GM18511 (cell line): ENCODE data around the gene TRIM31.

Experiments used
- ATAC-seq: cut with Tn5 transposase; IDR thresholded peaks from one replicate; pipeline ENCODE4 v1.9.1; 2021; ENCODE audit warnings: mild to moderate bottlenecking, moderate library complexity; ENCODE audit not compliant: unreplicated experiment

The TRIM31 gene

GRCh38 chr6:30087876-30088275, 25.0 kb downstream of the TRIM31 start:
- no peak for ATAC-seq

GRCh38 chr6:30077218-30077617, 35.7 kb downstream of the TRIM31 start:
- ATAC-seq: no peak

DNA sequence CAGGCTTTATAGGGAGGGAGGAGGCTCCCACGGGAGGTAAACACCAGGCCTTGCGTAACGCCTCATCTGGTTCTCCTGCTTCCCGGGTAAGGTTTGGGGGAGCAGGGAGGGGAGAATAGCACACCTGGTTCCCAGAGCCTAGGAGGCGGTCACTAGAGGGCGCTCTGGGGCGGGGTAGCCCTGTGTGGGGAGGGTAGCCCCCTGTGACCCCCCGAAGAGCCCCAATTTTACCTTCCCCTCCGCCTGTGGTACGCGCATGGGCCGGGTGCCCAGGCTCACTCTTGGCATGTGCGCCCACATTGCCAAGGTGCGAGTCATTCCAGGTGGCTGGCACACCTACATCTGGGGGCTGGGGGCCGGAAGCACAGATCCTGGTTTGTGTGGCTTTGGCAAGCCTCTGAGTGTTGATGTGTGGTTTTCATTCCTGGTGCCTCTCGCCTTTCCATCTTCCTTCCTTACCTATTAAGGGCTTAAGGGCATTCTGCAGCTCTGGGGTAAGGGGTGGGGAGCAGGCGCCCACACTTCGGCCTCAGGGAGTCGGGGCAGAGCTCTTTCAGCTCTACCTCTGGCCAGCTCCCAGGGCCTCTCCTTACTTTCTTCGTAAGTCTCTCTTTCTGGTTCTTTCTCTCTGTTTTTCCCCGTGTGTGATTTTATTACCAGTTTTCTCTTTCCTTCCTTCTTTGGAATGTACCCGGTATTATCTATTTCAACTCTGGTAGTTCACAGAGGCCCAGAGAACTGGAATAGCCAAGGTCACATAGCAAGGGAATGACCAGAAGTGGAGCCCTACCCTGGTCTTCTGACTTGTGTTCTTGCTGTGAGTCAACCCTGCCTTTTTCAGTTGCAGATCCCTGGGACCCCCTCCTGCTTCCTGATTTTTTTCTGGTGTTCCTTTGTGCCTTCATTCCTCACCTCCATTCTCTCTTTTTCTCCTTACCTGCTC, 36.8 kb downstream of the TRIM31 start:
- ATAC-seq: no peak

- ATAC-seq: no peak
These were observed 37.6 kb downstream of the TRIM31 start, which contains the start of gene RNF39 for GRCh38 chr6:30075094-30075789. Gene RNF39 (minus strand): TSS chr6:30075769. CDS start chr6:30075585, 184 bp downstream.

- no peak for ATAC-seq
These were observed 38.4 kb downstream of the TRIM31 start for GRCh38 chr6:30074331-30075093.

DNA sequence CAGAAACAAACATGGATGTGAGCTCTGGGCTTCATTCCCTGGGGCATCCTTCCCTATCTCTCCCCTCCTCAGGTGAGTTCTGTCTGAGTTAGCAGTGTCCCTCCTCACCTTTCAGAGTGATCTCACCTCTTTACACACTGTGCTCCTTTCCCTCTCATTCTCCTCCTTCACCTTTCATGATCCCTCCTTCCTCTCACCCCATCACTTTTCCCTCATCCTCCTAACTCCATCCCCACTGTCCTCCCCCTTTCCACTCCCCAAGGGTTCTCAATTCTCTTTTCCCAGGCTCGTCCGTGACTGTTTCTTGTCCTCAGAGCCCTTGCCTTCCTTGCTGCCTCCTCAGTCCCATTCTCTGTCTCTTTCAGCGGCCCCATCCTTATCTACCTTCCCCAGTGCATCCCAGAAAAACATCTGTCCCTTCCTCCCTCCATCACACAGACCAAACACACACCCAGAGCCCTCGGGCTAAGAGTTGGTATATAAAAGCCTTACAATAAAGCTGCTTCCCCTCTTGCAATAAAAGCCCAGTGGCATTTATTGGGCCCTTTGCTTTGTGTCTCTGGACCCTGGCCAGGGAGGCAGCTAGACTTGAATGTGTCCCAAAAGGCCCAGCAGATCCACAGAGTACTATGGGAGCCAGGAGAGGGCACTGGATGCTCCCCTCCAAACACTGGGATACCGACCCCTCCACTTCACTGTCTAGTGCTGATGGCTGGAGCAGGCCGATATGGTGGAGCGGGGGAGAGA, 39.2 kb downstream of the TRIM31 start:
- no peak for ATAC-seq

DNA sequence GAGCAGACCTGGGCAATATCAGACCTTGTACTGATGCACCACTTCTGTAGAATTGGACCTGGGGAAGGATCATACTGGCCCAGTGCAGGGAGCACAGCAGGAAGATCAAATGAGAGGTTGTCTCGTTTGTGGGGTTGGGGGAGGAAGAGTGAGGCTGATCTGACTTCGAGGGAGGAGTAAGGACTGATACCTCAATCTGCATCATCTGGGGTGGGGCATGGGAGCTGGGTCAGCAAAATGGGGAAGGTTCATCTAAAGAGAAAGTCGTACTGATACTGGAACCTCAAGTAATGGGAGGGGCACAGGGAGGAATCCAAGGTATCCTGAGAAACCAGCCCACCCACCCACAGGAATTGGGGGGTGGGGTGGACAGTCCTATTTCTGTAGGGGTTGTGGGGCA, 41.0 kb downstream of the TRIM31 start:
- ATAC-seq: no peak

DNA sequence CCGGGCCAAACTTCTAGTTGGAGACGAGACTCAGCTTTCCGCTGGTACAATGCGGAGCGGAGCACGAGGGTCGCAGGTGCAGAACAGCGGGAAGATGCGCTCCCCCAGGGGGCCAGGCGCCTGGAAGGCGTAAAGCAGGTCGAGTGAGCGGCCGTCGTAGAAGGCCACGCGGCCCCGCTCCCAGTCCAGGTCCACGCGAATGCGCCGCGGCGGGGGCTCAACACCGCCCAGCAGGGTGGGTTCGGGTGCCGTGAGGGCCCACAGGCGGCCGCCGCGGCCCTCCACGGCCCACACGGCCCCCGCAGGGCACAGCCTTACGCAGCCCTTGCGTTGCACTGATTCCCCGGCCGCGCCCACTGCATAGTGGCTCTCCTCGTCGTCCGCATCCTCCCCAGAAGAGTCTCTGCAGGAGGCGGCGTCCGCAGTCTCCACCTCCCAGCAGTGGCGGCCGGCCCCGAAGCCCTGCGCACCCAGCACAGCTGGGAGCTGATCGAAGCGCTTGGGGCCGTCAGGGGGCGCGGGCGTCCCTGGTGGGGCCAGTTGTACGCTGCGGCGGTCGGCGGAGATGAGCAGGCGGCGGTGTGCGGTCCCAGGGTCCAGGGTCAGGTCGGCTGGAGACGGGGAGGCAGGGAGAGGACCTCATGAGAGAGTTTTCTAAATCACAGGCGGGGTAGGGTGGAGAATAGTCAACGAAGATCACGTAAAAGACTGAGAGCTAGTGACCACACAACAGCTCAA, 41.6 kb downstream of the TRIM31 start:
- no peak for ATAC-seq

GRCh38 chr6:30067460-30068139, 45.3 kb downstream of the TRIM31 start:
- no peak for ATAC-seq

GRCh38 chr6:30066577-30067459, 46.1 kb downstream of the TRIM31 start, which contains the start of gene PPP1R11:
Gene PPP1R11 (plus strand): TSS chr6:30067198. CDS start chr6:30067411, 213 bp downstream.
- ATAC-seq: peak; percentile 97

DNA sequence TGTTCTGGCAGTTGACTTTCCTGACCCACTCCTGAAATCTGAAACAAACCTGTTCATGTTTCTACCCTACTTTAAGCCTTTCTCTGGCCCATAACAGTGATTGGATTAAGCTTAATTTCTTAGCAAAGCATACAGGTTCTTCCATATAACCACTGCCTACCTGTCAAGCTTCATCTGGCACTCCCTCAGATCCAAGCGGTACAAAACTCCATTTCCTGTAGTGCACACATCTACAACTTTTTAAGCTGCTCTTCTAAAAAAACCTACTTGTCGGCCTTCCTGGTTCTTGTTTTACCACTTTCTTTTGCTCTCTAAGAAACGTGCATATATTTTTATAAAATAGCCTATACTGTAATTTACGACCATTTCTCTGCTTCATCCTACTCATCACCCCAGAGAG, 46.8 kb downstream of the TRIM31 start:
- no peak for ATAC-seq

DNA sequence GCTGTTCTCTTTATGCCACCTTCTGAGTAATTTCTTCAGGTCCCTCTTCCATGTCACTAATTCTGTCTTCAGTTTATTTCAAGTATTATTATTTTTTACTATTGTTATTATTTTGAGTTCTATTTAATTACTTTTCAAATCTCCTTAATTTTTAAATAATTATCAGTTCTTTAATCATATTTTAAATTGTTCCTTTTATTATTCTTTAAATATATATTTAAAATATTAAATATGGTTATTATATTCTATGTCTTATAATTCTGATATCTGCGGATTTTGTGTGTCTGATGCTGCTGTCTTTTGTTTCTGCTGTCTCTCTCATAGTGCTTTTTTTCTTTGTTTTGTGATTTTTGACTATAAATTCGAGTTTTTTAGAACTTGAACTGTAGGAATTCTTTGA, 49.6 kb downstream of the TRIM31 start:
- no peak for ATAC-seq

DNA sequence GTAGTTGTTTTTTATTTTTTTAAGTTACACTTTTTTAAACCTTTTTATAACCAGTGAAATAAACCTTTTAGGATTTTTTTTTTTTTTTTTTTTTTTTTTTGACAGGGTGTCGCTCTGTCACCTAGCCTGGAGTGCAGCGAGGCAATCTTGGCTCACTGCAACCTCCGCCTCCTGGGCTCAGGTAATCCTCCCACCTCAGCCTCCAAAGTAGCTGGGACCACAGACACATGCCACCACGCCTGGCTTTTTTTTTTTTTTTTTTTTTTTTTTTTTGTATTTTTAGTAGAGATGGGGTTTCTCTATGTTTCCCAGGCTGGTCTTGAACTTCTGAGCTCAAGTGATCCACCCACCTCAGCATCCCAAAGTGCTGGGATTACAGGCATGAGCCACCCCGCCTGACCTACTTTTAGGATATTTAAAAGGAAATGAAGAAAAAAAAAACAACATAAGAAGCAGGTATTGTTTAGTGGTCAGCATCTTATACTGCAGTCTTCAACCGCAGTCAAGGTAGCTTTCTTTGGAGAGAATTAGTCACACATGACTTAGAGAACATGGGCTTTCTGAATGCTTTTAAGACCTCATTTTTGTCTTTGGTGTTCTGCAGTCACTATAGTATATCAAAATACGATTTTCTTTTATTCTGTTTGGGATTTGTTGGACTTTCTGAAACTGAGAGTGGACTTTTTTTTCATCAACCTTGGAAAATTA, 50.3 kb downstream of the TRIM31 start:
- no peak for ATAC-seq

DNA sequence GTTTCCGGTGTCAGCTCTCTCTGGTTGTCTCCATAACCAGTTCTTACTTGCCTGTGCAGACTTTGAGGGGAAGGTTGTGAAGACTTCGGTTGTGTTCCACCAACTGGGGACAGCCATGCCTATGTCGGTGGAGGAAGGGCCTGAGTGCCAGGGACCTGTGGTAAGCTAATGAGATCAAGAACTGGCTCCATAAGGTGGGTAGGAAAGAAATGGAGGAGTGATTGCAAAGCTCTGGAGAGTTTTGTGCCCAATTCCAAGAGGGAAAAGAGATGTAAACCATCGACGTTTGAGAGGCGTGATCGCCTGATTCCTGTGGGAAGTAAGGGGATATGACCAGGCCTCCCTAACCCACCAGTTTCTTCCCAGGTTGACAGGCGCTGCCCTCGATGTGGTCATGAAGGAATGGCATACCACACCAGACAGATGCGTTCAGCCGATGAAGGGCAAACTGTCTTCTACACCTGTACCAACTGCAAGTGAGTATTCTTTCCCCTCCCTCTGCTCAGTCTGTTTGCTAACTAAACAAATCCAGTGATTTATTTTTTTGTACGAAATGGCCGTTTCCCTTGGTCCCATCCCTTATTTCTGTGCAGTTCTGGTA, 50.9 kb downstream of the TRIM31 start:
- peak; percentile 22 for ATAC-seq

DNA sequence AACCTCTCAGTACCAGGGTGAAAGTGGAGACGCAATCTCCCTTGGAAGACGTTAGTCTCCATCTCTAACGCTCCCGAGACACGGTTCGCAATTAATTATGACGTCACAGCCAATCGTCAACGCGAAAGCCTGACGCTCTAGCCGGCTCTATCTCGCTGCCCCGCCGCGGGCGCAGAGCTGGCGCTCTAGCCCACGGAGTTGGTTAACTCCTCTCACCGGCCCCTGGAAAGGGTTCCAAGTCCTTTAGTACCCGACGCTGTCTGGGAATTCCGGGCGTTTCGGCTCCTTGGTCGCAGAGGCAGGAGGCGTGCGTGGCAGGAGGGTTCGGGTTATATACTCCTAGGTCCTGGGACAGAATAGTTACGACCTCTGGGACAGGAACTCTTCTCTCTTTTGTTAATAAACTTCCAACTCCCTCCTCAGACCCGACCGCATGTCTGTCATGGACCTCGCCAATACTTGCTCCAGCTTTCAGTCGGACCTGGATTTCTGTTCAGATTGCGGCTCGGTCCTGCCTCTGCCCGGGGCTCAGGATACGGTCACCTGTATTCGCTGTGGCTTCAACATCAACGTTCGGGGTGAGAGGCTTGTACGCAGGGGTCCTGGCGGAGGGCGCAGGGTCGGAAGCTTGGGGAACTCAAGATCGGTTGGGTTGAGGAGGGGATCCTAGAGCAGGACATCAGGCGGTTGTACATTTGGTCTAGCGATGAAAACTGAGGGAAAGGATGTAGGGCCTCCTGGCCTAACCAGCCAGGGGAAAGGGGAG, 51.6 kb downstream of the TRIM31 start, which contains the start of gene POLR1H:
POLR1H (plus strand) TSS at position 174 of the 766 bp plus-strand sequence; CDS start at position 434, 260 bp downstream.
- peak; percentile 93 for ATAC-seq

DNA sequence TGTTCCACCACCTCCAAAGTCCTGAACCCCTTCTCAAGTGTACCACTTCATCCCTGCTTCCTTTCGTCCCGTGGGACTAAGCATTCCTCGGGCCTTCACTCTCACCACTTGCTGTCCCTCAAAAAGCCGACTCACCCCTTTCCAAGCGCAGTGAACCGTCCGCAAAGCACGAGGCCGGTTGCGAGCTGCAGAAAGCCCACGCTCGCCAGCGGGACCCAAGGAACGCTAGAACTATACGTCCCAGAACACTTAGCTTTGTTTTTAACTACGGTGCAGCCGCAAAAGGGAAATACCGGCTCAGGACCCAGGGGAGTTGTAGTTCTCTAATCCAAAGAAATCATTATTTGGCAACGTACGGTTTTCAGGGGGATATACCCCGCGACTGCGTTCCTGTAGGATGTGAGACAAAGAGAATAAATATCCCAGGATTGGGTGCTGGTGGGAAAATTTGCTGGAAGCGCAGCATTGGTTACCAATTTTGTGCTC, 52.2 kb downstream of the TRIM31 start:
- ATAC-seq: peak; percentile 31
